Gastroesophageal sphincter (tissue), 4 donors: ENCODE results near the gene WDHD1. TPM values are rescaled to one million over a fixed set of nuclear protein-coding genes. Genes with fewer than 3 reads are reported as not detected.
"Not testable (repeated sequence)": the region's sequence is repeated elsewhere in the genome, so short reads cannot be mapped to it uniquely, and the experiment has no call there.

Experiments
- ATAC-seq: fragments of 150-250 bp; one replicate; pipeline ENCODE4 v1.9.1; 2016; ENCODE audit warnings: mild to moderate bottlenecking, moderate library complexity
- H3K27ac ChIP-seq, 4 donors: fragments of 200-600 bp; sonication (generic) in 3 of 4; 1 replicate in 3 of 4; 2 replicates in 1 of 4; pipeline ENCODE4 v1.5.1; 2016 to 2019
- H3K27me3 ChIP-seq: fragments of 200-600 bp; sonication (generic); one replicate; pipeline ENCODE4 v1.5.1; 2019
- H3K36me3 ChIP-seq, 2 donors: fragments of 200-600 bp; sonication (generic); one replicate each; pipeline ENCODE4 v1.5.1; 2019; ENCODE audit warnings: control low read depth in 1 of 2
- H3K4me1 ChIP-seq, 3 donors: fragments of 200-600 bp; sonication (generic); 1 replicate in 2 of 3; 2 replicates in 1 of 3; pipeline ENCODE4 v1.5.1; 2016 to 2019; ENCODE audit warnings: control low read depth in 2 of 3
- H3K4me3 ChIP-seq, 2 donors: fragments of 200-600 bp; sonication (generic); one replicate each; pipeline ENCODE4 v1.5.1; 2019; ENCODE audit warnings: mild to moderate bottlenecking in 1 of 2, moderate library complexity in 1 of 2
- H3K9me3 ChIP-seq, 3 donors: fragments of 200-600 bp; sonication (generic); one replicate each; pipeline ENCODE4 v1.5.1; 2017 to 2019; ENCODE audit warnings: control low read depth in 2 of 3
- CTCF ChIP-seq, 4 experiments: fragments of 200-600 bp in 2 of 4; fragments of 450-650 bp in 2 of 4; sonication (generic) in 1 of 4; IDR thresholded peaks; one replicate each; pipeline ENCODE4 v1.5.1; 2017 to 2019; ENCODE audit warnings: antibody characterized with exemption in 4 of 4, mild to moderate bottlenecking in 2 of 4, moderate library complexity in 2 of 4
- EP300 ChIP-seq: sonication (generic); formaldehyde crosslinking; IDR thresholded peaks from one replicate; pipeline ENCODE4 v1.6.1; 2017; ENCODE audit warnings: antibody characterized with exemption, mild to moderate bottlenecking
- POLR2A ChIP-seq, 2 donors: fragments of 450-650 bp; IDR thresholded peaks; one replicate each; pipeline ENCODE4 v1.6.1; 2017; ENCODE audit warnings: antibody characterized with exemption in 2 of 2, mild to moderate bottlenecking in 2 of 2, moderate library complexity in 1 of 2
- POLR2AphosphoS5 ChIP-seq: sonication (generic); formaldehyde crosslinking; IDR thresholded peaks from one replicate; pipeline ENCODE4 v1.6.1; 2017; ENCODE audit warnings: antibody characterized with exemption
- WGBS, 2 donors: methylation state at CpG; one replicate each; pipeline ENCODE4 v1.1.5; 2018; ENCODE audit warnings: low coverage in 1 of 2; 5-methylcytosine and 5-hydroxymethylcytosine counted together
- total RNA-seq, 4 donors: library from RNA; depleted of rRNA; stranded (reverse); fragments of >200 nt; gene quantifications; one replicate each; pipeline ENCODE4 v1.1.0, GENCODE V29; 2016

Gene WDHD1
- total RNA-seq, 4 donors from 2014 or later = 0.47 to 5.3 (median 2.2) TPM

- Histone ChIP-seq H3K4me1 (no peaks in the 10 kb centered on the region), H3K27ac (no peak overlapping the region), H3K36me3 (no peaks in the 10 kb centered on the region), H3K9me3 (no peaks in the 10 kb centered on the region), H3K4me3 (no peak overlapping the region), H3K27me3 (no peaks in the 10 kb centered on the region)
- no peak for ATAC-seq
- TF ChIP-seq POLR2A (IDR thresholded peaks at IDR 0.05) (no peak), CTCF (IDR thresholded peaks at IDR 0.05) (no peak), POLR2AphosphoS5 (no peak), EP300 (no peak)
- WGBS, 2 donors = 82 to 83% methylated on average over 3 of the region's 3 CpGs
These were observed 51.0 kb downstream of the WDHD1 start for GRCh38 chr14:54975856-54976255.

- no peaks in the 10 kb centered on the region for H3K36me3 ChIP-seq
- no peak overlapping the region for H3K4me3 ChIP-seq
- no peak overlapping the region for H3K27ac ChIP-seq
- no peaks in the 10 kb centered on the region for H3K9me3 ChIP-seq
- ATAC-seq = no peak
- H3K4me1 ChIP-seq = no peaks in the 10 kb centered on the region
- TF ChIP-seq CTCF (IDR thresholded peaks at IDR 0.05) = no peak
- TF ChIP-seq EP300 = no peak
- no peak for TF ChIP-seq POLR2AphosphoS5
- no peak for TF ChIP-seq POLR2A (IDR thresholded peaks at IDR 0.05)
- 77 to 79% methylated on average over 5 of the region's 5 CpGs for WGBS, 2 donors
- H3K27me3 ChIP-seq = no peaks in the 10 kb centered on the region
These were observed 52.0 kb downstream of the WDHD1 start for GRCh38 chr14:54974788-54975414.

- Histone ChIP-seq H3K27ac (no peak overlapping the region), H3K36me3 (peaks cover 0 to 7% of the 10 kb centered on the region in 2 donors), H3K9me3 (no peaks in the 10 kb centered on the region), H3K4me3 (no peak overlapping the region), H3K27me3 (no peaks in the 10 kb centered on the region), H3K4me1 (no peaks in the 10 kb centered on the region)
- no peak for TF ChIP-seq POLR2AphosphoS5
- 92 to 94% methylated on average over 2 of the region's 4 CpGs for WGBS, 2 donors
- ATAC-seq = no peak
These were observed 59.4 kb downstream of the WDHD1 start for GRCh38 chr14:54967496-54967895.

GRCh38 chr14:54955143-54955542, 71.8 kb downstream of the WDHD1 start:
- Histone ChIP-seq H3K36me3 (peaks cover 0 to 6% of the 10 kb centered on the region in 2 donors), H3K9me3 (no peaks in the 10 kb centered on the region), H3K4me1 (no peaks in the 10 kb centered on the region), H3K4me3 (no peak overlapping the region), H3K27me3 (no peaks in the 10 kb centered on the region), H3K27ac (no peak overlapping the region)
- no peak for TF ChIP-seq CTCF (IDR thresholded peaks at IDR 0.05)
- TF ChIP-seq EP300 = no peak
- no peak for TF ChIP-seq POLR2AphosphoS5
- TF ChIP-seq POLR2A (IDR thresholded peaks at IDR 0.05) = no peak
- ATAC-seq = no peak

GRCh38 chr14:54953609-54954008, 73.3 kb downstream of the WDHD1 start:
- H3K36me3 ChIP-seq, H3K9me3 ChIP-seq, H3K27ac ChIP-seq, H3K4me1 ChIP-seq, ATAC-seq, H3K27me3 ChIP-seq, H3K4me3 ChIP-seq: not testable (repeated sequence)
- WGBS, 2 donors = 93 to 100% methylated on average over 2 to 3 of the region's 3 CpGs

- H3K27me3 ChIP-seq, H3K4me1 ChIP-seq, H3K4me3 ChIP-seq, ATAC-seq, H3K36me3 ChIP-seq, H3K9me3 ChIP-seq, H3K27ac ChIP-seq: not testable (repeated sequence)
- 100% methylated on average over 1 of the region's 1 CpG; no CpG with 5 or more reads in 1 of the 2 donors for WGBS, 2 donors
These were observed 74.1 kb downstream of the WDHD1 start for GRCh38 chr14:54952803-54953202.
